Measurements from ENCODE around the gene PKD1. TPM values are rescaled to one million over a fixed set of nuclear protein-coding genes. Genes with fewer than 3 reads are reported as not detected.
"Not testable (repeated sequence)": the region's sequence is repeated elsewhere in the genome, so short reads cannot be mapped to it uniquely, and the experiment has no call there.

The PKD1 gene
- total RNA-seq, 2 experiments from 2014 or later: 63.3 to 68.9 TPM

- CTCF ChIA-PET; H3K27me3 Mint-ChIP-seq (ENCODE audit: low read depth): not testable (repeated sequence)
Observed at GRCh38 chr16:2112539-2113106, 23.1 kb downstream of the PKD1 start.

GRCh38 chr16:2111412-2112335 is 24.0 kb downstream of the PKD1 start:
- DNase-seq; intact Hi-C loops (cut with micrococcal nuclease); H3K4me1 Mint-ChIP-seq (ENCODE audit: low read depth); H3K27ac Mint-ChIP-seq; H3K36me3 Mint-ChIP-seq (ENCODE audit: low read depth); CTCF ChIA-PET; H3K9me3 Mint-ChIP-seq; H3K27me3 Mint-ChIP-seq (ENCODE audit: low read depth); H3K4me3 Mint-ChIP-seq: not testable (repeated sequence)

More at GRCh38 chr16:2112539-2113106, 23.1 kb downstream of the PKD1 start:
- DNase-seq; H3K4me1 Mint-ChIP-seq (ENCODE audit: low read depth); H3K9me3 Mint-ChIP-seq; H3K36me3 Mint-ChIP-seq (ENCODE audit: low read depth); H3K4me3 Mint-ChIP-seq; intact Hi-C loops (cut with micrococcal nuclease); H3K27ac Mint-ChIP-seq: not testable (repeated sequence)

- H3K36me3 Mint-ChIP-seq (ENCODE audit: low read depth); H3K27me3 Mint-ChIP-seq (ENCODE audit: low read depth); CTCF ChIA-PET; DNase-seq; H3K4me3 Mint-ChIP-seq; H3K27ac Mint-ChIP-seq; H3K4me1 Mint-ChIP-seq (ENCODE audit: low read depth); intact Hi-C loops (cut with micrococcal nuclease); H3K9me3 Mint-ChIP-seq: not testable (repeated sequence)
Observed at GRCh38 chr16:2111009-2111353, 24.7 kb downstream of the PKD1 start.

- H3K4me3 Mint-ChIP-seq; H3K27ac Mint-ChIP-seq; H3K36me3 Mint-ChIP-seq (ENCODE audit: low read depth); CTCF ChIA-PET; H3K27me3 Mint-ChIP-seq (ENCODE audit: low read depth); H3K4me1 Mint-ChIP-seq (ENCODE audit: low read depth); intact Hi-C loops (cut with micrococcal nuclease); H3K9me3 Mint-ChIP-seq; DNase-seq: not testable (repeated sequence)
Observed at GRCh38 chr16:2110332-2111008, 25.2 kb downstream of the PKD1 start.

- intact Hi-C loops (cut with micrococcal nuclease); H3K9me3 Mint-ChIP-seq; H3K4me1 Mint-ChIP-seq (ENCODE audit: low read depth); H3K27ac Mint-ChIP-seq; DNase-seq; H3K36me3 Mint-ChIP-seq (ENCODE audit: low read depth); H3K27me3 Mint-ChIP-seq (ENCODE audit: low read depth); H3K4me3 Mint-ChIP-seq; CTCF ChIA-PET: not testable (repeated sequence)
Observed at GRCh38 chr16:2109872-2110271, 25.8 kb downstream of the PKD1 start.

- H3K36me3 Mint-ChIP-seq (ENCODE audit: low read depth); H3K4me3 Mint-ChIP-seq; DNase-seq; H3K4me1 Mint-ChIP-seq (ENCODE audit: low read depth); H3K27ac Mint-ChIP-seq; H3K27me3 Mint-ChIP-seq (ENCODE audit: low read depth); intact Hi-C loops (cut with micrococcal nuclease); CTCF ChIA-PET; H3K9me3 Mint-ChIP-seq: not testable (repeated sequence)
Observed at GRCh38 chr16:2109271-2109580, 26.5 kb downstream of the PKD1 start.

GRCh38 chr16:2108446-2109270 is 27.0 kb downstream of the PKD1 start:
- H3K27ac Mint-ChIP-seq; CTCF ChIA-PET; H3K9me3 Mint-ChIP-seq; DNase-seq; H3K36me3 Mint-ChIP-seq (ENCODE audit: low read depth); H3K27me3 Mint-ChIP-seq (ENCODE audit: low read depth); H3K4me3 Mint-ChIP-seq; H3K4me1 Mint-ChIP-seq (ENCODE audit: low read depth); intact Hi-C loops (cut with micrococcal nuclease): not testable (repeated sequence)

GRCh38 chr16:2107791-2108125 is 27.9 kb downstream of the PKD1 start:
- H3K4me3 Mint-ChIP-seq; CTCF ChIA-PET; H3K9me3 Mint-ChIP-seq; H3K27ac Mint-ChIP-seq; H3K27me3 Mint-ChIP-seq (ENCODE audit: low read depth); H3K36me3 Mint-ChIP-seq (ENCODE audit: low read depth); H3K4me1 Mint-ChIP-seq (ENCODE audit: low read depth); DNase-seq; intact Hi-C loops (cut with micrococcal nuclease): not testable (repeated sequence)

- H3K9me3 Mint-ChIP-seq; H3K4me1 Mint-ChIP-seq (ENCODE audit: low read depth); intact Hi-C loops (cut with micrococcal nuclease); H3K27me3 Mint-ChIP-seq (ENCODE audit: low read depth); H3K4me3 Mint-ChIP-seq; DNase-seq; H3K27ac Mint-ChIP-seq; H3K36me3 Mint-ChIP-seq (ENCODE audit: low read depth); CTCF ChIA-PET: not testable (repeated sequence)
Observed at GRCh38 chr16:2107121-2107790, 28.4 kb downstream of the PKD1 start.

- H3K4me3 Mint-ChIP-seq; DNase-seq; H3K27ac Mint-ChIP-seq; H3K9me3 Mint-ChIP-seq; intact Hi-C loops (cut with micrococcal nuclease); H3K27me3 Mint-ChIP-seq (ENCODE audit: low read depth); H3K36me3 Mint-ChIP-seq (ENCODE audit: low read depth); H3K4me1 Mint-ChIP-seq (ENCODE audit: low read depth); CTCF ChIA-PET: not testable (repeated sequence)
Observed at GRCh38 chr16:2106211-2106610, 29.5 kb downstream of the PKD1 start.

GRCh38 chr16:2105769-2106168 is 29.9 kb downstream of the PKD1 start:
- H3K27me3 Mint-ChIP-seq (ENCODE audit: low read depth); DNase-seq; intact Hi-C loops (cut with micrococcal nuclease); H3K27ac Mint-ChIP-seq; H3K9me3 Mint-ChIP-seq; H3K36me3 Mint-ChIP-seq (ENCODE audit: low read depth); CTCF ChIA-PET; H3K4me1 Mint-ChIP-seq (ENCODE audit: low read depth); H3K4me3 Mint-ChIP-seq: not testable (repeated sequence)

- H3K4me1 Mint-ChIP-seq (ENCODE audit: low read depth); H3K27ac Mint-ChIP-seq; DNase-seq; H3K27me3 Mint-ChIP-seq (ENCODE audit: low read depth); intact Hi-C loops (cut with micrococcal nuclease); H3K36me3 Mint-ChIP-seq (ENCODE audit: low read depth); H3K9me3 Mint-ChIP-seq; CTCF ChIA-PET; H3K4me3 Mint-ChIP-seq: not testable (repeated sequence)
Observed at GRCh38 chr16:2105291-2105690, 30.4 kb downstream of the PKD1 start.
